T1000 (cell line): Measurements from ENCODE around the gene IL10RA.
"Not testable (repeated sequence)": the region's sequence is repeated elsewhere in the genome, so short reads cannot be mapped to it uniquely, and the experiment has no call there.

Experiments used
- DNase-seq: peaks from one replicate; lab custom pipeline; 2025; ENCODE audit warnings: mixed read lengths; lab: John Stamatoyannopoulos, UW

The IL10RA gene

GRCh38 chr11:118007563-118008270 lies 21.5 kb downstream of the IL10RA start:
- DNase-seq = not testable (repeated sequence)

DNA sequence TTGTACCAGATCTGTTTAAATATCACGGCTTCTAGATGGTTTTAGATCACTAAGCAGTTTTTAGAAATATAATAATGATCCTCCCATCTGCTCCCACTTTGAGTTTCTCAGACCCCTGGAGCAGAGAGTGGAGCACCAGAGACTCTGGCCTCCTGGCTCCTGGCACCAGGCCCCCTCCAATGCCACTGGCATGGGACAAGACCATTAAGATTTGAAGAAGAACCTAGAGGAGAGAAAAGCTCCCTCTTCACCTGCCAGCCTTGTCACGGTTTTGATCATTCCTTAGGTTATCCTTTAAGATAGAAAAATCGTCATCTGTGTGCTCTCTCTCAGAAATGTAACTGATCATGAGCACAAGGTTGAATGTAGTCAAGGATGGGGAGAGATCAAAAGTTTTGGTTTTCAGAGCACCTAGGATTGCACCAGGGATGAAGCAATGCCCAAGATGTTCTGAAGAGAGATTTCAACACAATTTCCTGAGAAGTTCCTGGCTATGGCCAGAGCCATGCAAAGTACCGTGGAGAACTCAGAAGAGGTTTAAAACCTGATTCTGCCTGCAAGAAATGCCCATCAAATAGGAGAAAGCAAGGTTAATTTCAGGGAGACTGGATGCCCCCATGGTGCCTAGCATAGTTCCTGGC lies 22.2 kb downstream of the IL10RA start:
- no peak for DNase-seq

- DNase-seq = no peak
These were observed 23.9 kb downstream of the IL10RA start for GRCh38 chr11:118009864-118010737.

- DNase-seq = no peak
These were observed 24.7 kb downstream of the IL10RA start for GRCh38 chr11:118010738-118011461.

GRCh38 chr11:118012083-118012669 lies 26.0 kb downstream of the IL10RA start:
- DNase-seq = no peak

DNA sequence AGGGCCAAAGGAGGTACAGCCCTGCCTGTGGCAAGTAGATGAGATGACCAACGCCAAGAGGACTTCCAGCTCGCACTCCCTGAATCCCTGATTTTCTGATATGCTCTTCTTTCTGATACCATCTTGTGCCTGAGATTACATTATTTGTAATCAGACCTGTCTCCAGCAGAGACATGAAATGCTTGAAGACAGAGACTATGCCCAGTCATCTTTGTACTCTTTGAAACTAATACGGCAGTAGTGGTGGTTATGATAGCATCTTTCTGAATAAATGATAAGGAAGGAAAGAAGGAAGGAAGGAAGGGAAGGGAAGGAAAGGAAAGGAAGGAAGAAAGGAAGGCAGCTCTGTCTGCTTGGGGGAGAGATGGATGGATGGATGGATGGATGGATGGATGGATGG lies 27.8 kb downstream of the IL10RA start:
- no peak for DNase-seq

DNA sequence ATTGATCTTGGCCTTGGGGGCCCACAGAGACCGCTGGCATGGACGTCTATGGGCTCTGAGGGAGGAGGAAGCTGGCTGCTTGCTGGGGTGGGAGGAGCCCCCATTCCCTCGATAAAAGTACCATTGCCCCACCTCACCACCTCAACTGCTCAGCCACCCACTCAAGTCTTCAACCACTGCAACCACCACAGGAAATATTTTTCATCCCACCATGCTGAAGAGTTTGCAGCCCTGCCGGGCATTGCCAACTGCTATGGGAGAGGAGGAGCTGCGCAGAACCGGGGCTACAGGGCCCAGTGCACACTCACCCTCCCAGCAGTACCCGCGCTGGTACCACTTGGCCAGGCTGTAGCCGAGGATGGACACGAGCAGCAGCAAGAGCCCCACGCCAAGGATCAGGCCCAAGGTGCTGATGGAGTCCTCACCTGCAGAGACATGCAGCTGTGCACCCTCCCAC lies 29.2 kb downstream of the IL10RA start:
- no peak for DNase-seq

DNA sequence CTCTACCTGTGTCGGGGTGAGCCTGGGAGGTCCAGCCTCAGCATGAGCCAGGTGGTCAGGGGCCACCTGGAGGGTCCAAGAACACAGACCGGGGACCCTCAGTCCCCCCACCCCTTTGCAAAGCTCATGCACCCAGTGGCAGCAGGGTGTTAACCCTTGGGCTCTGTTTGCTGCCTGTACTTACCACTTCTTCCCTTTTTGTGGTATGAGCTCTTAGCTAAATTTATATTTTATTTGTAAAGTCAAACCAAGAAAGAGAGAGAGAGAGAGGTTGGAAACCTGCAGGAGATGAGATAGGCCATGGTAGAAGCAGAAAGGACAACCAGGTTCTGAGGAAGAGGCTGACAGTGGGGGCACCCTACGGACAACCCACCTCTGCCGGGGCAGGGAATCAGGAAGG lies 29.9 kb downstream of the IL10RA start:
- DNase-seq = no peak

GRCh38 chr11:118017111-118017510 lies 30.9 kb downstream of the IL10RA start:
- no peak for DNase-seq

GRCh38 chr11:118017631-118018315 lies 31.6 kb downstream of the IL10RA start:
- DNase-seq = no peak

DNA sequence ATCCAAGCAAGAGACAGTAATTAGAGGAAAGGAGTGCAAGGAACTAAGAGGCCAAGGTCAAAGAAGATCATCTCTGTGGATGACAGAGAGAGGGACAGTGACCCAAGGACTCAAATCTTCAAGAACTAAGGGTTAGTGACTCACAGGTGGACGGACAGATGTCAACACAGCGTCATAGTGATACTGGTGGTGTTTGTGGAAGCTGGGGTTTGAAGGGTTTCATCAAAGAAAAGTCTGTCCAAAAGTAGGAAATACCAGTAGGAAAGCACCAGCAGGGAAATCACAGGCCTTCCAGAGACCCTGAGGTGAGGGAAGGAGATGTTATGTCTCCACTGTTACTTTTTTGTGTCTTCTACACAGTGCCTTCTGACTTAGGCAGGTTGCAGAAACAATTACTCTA lies 32.2 kb downstream of the IL10RA start:
- DNase-seq = no peak

DNA sequence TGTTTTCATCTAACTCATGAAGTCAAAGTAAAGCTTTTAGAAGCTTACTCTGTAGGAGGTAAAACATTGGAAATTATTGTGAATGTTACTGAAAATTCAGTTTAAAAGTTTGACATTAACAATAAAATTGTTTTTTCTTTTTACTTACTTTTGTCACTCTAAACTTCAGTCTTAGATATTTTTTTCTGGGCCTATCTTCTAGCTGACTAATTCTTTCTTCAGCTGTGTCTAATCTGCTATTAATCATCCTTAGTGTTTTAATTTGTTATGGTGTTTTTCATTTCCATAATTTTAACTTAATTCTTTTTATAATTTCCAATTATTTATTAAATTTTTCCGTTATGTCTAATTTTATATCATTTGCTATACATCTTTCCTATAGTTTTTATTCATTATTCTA lies 35.0 kb downstream of the IL10RA start:
- no peak for DNase-seq

DNA sequence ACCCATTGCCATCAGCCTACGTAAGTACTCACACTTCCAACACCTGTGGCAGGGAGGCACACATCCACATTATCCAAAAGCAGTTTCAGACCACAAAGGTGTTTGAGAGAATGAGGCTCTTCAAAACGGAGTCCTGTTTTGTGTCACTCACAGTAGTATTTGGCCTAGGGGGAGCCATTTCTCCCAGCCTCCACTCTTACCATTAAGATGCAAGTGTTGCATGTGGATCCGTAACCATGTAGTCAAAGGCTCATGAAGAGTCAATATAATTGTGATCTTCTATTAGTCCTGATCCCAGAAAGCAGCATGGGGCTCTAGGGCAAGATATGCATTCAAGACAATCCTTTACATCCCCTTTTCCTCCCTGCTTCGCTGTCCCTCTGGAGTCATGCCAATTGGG lies 41.5 kb downstream of the IL10RA start:
- no peak for DNase-seq

GRCh38 chr11:118028626-118029025 lies 42.4 kb downstream of the IL10RA start:
- no peak for DNase-seq

DNA sequence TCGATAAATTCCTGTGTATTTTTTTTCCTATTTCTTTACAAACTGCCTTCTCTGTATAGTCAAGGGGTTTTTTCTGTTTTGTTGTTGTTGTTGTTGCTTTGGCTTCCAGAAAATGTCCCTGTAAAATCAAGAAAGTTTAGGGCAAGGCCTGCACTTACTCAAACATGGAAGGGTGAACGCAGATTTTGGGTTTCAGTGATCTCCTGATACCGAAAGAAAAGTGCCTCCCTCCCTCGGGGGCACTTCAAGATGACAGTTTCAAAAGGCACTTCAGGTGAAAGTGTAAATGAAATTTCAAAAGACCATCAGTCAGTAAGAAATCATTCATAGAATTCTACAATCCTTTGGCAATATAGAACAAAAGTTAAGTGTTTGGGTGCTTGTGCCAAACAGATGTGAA lies 47.2 kb downstream of the IL10RA start:
- DNase-seq = no peak

GRCh38 chr11:118042141-118042540 lies 55.9 kb downstream of the IL10RA start:
- no peak for DNase-seq

DNA sequence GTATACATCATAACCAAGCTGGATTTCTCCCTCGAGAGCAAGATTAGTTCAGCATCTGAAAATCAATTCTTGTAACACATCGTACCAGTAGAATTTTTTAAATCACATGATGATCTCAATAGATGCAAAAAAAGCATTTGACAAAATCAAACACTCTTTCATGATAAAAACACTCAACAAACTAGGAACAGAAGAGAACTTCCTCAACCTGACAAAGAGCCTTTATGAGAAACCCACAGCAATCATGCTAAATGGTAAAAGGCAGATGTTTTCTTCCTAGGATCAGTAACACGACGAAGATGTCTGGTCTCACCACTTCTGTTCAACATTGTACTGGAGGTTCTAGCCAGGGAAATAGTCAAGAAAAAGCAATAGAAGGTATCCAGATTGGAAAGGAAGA lies 56.6 kb downstream of the IL10RA start:
- no peak for DNase-seq

- DNase-seq = no peak
These were observed 59.0 kb downstream of the IL10RA start for GRCh38 chr11:118045191-118045590.

DNA sequence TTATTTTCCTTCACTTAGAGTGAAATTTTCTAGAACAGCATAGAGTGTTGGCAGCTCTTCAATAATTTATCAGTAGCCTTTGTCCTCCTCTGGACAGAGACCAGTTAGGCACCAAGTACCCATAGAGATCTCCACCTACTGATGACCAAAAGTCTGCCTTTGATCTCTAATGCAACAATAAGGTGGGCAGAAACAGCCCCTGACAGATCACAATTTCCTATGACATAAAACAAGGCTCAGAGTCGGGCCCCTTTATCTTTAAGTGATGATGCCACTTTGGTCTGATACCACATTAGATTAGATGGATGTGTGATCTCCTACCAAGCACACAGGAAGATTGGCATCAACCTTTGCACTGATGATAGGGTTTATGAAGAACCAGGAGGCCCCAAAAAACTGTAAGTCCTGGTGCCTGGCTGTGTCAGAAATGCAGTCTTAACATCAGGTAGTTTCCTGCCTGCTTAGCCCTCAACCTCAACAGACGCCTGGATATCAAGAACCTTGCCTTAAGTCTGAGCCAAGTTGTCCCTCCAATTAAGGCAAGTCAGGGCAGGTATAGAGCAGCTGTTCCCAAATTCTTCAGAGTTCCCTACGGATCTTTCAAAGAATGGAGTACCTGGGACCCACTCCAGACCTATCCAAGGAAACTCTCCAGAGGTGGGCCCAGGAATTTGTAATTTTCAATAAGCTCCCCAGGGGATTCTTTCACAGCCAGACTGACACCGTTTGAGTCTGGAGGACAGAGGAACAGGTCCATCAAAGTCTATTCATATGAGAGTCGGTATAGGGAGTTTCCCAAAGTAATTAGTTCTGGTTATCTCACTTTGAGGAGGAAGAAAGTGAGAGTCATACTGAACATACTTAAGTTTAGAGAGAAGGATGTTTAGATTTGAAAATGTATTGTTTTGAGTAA lies 60.1 kb downstream of the IL10RA start:
- DNase-seq = no peak
